WTC11 (cell line): ENCODE data around the gene GLCCI1. TPM values are rescaled to one million over a fixed set of nuclear protein-coding genes. Genes with fewer than 3 reads are reported as not detected.

ENCODE experiments used
- ATAC-seq: fragments of 200-7000 bp; cut with Tn5 transposase; 2 replicates; pipeline ENCODE4 v1.10.0; 2021; ENCODE audit warnings: mild to moderate bottlenecking, moderate library complexity
- CTCF ChIA-PET: fragments of 300-600 bp; sonication (Branson Sonifier 250); formaldehyde crosslinking; loops from one replicate; lab custom pipeline; 2021; ENCODE audit warnings: antibody characterized with exemption; lab: Charles Lee
- POLR2A ChIA-PET: fragments of 350-600 bp; sonication (Branson Sonifier 250); formaldehyde crosslinking; loops from one replicate; lab custom pipeline; 2021; ENCODE audit warnings: antibody characterized with exemption; lab: Charles Lee
- DNase-seq: peaks from one replicate; pipeline ENCODE4 v3.0.0; 2021; ENCODE audit warnings: low spot score
- H3K27ac Mint-ChIP-seq: 2 replicates; pipeline ENCODE4 v1.8.0; 2021; ENCODE audit warnings: mixed read lengths
- H3K27me3 Mint-ChIP-seq: 2 replicates; pipeline ENCODE4 v1.8.0; 2021; ENCODE audit warnings: low read depth, mild to moderate bottlenecking, moderate library complexity, mixed read lengths
- H3K36me3 Mint-ChIP-seq: 2 replicates; pipeline ENCODE4 v1.8.0; 2021; ENCODE audit warnings: mixed read lengths
- H3K4me1 Mint-ChIP-seq: 2 replicates; pipeline ENCODE4 v1.8.0; 2022; ENCODE audit warnings: mixed read lengths
- H3K4me3 Mint-ChIP-seq: 2 replicates; pipeline ENCODE4 v1.8.0; 2021; ENCODE audit warnings: mild to moderate bottlenecking, moderate library complexity, mixed read lengths
- H3K9me3 Mint-ChIP-seq: 2 replicates; pipeline ENCODE4 v1.8.0; 2021; ENCODE audit warnings: mixed read lengths
- ATF1 ChIP-seq: sonication (generic); formaldehyde crosslinking; IDR thresholded peaks from 2 replicates; pipeline ENCODE4 v1.8.1; 2023; ENCODE audit warnings: mild to moderate bottlenecking, moderate library complexity, missing genetic modification reagents
- CREB1 ChIP-seq: sonication (generic); formaldehyde crosslinking; IDR thresholded peaks from 2 replicates; pipeline ENCODE4 v1.8.0; 2023; ENCODE audit warnings: mild to moderate bottlenecking, missing genetic modification reagents
- FOXJ3 ChIP-seq: sonication (generic); formaldehyde crosslinking; IDR thresholded peaks from 2 replicates; pipeline ENCODE4 v1.9.0; 2021; ENCODE audit warnings: missing genetic modification reagents, mild to moderate bottlenecking, borderline replicate concordance
- GRHL2 ChIP-seq: fragments of 250-450 bp; sonication (Bioruptor Pico); IDR thresholded peaks from 2 replicates; pipeline ENCODE4 v1.8.0; 2022; ENCODE audit warnings: mild to moderate bottlenecking, moderate library complexity; ENCODE audit not compliant: insufficient replicate concordance, severe bottlenecking
- HMGA2 ChIP-seq: fragments of 250-450 bp; sonication (Bioruptor Pico); IDR thresholded peaks from 2 replicates; pipeline ENCODE4 v1.4.0; 2021; ENCODE audit warnings: mild to moderate bottlenecking, moderate library complexity
- JAZF1 ChIP-seq: fragments of 250-450 bp; sonication (Bioruptor Pico); IDR thresholded peaks from 2 replicates; pipeline ENCODE4 v1.9.0; 2021; ENCODE audit warnings: moderate library complexity, mild to moderate bottlenecking, inconsistent platforms
- NR3C1 ChIP-seq: sonication (generic); formaldehyde crosslinking; conservative IDR thresholded peaks from 2 replicates; pipeline ENCODE4 v1.8.1; 2023; ENCODE audit warnings: low read depth, mild to moderate bottlenecking, missing genetic modification reagents
- SOX15 ChIP-seq: fragments of 250-450 bp; sonication (Bioruptor Pico); IDR thresholded peaks from 2 replicates; pipeline ENCODE4 v1.9.0; 2021; ENCODE audit warnings: mild to moderate bottlenecking
- TEAD1 ChIP-seq: sonication (generic); formaldehyde crosslinking; IDR thresholded peaks from 2 replicates; pipeline ENCODE4 v1.8.0; 2022; ENCODE audit warnings: mild to moderate bottlenecking, missing genetic modification reagents
- ZNF121 ChIP-seq: sonication (generic); formaldehyde crosslinking; IDR thresholded peaks from 2 replicates; pipeline ENCODE4 v1.8.0; 2023; ENCODE audit warnings: missing genetic modification reagents
- ZNF317 ChIP-seq: sonication (generic); formaldehyde crosslinking; IDR thresholded peaks from 2 replicates; pipeline ENCODE4 v1.8.1; 2023; ENCODE audit warnings: low read depth, mild to moderate bottlenecking, moderate library complexity, missing genetic modification reagents, borderline replicate concordance
- ZNF423 ChIP-seq: fragments of 250-450 bp; sonication (Bioruptor Pico); IDR thresholded peaks from 2 replicates; pipeline ENCODE4 v2.1.2; 2022; ENCODE audit warnings: mild to moderate bottlenecking, moderate library complexity
- ZNF671 ChIP-seq: fragments of 250-450 bp; sonication (Bioruptor Pico); IDR thresholded peaks from 2 replicates; pipeline ENCODE4 v1.8.0; 2021; ENCODE audit warnings: mild to moderate bottlenecking
- total RNA-seq: library from RNA; stranded (reverse); gene quantifications from 3 replicates; pipeline ENCODE4 v1.2.3, GENCODE V29; 2021
- TF ChIP-seq, protein P1 (sequence below): sonication (generic); formaldehyde crosslinking; IDR thresholded peaks from 2 replicates; pipeline ENCODE4 v1.8.1; 2023; ENCODE audit warnings: mild to moderate bottlenecking, missing genetic modification reagents
- TF ChIP-seq, protein P2 (sequence below): fragments of 250-450 bp; sonication (Bioruptor Pico); IDR thresholded peaks from 2 replicates; pipeline ENCODE4 v1.9.0; 2021; ENCODE audit warnings: mild to moderate bottlenecking, borderline replicate concordance
- TF ChIP-seq, protein P3 (sequence below): fragments of 200-600 bp; IDR thresholded peaks from 2 replicates; pipeline ENCODE4 v1.8.0; 2022; ENCODE audit warnings: antibody characterized with exemption
- TF ChIP-seq, protein P4 (sequence below): fragments of 250-450 bp; sonication (Bioruptor Pico); IDR thresholded peaks from 2 replicates; pipeline ENCODE4 v1.9.0; 2021; ENCODE audit warnings: mild to moderate bottlenecking
- TF ChIP-seq, protein P5 (sequence below): sonication (generic); formaldehyde crosslinking; IDR thresholded peaks from 2 replicates; pipeline ENCODE4 v1.8.0; 2023; ENCODE audit warnings: missing genetic modification reagents

Gene GLCCI1
- total RNA-seq, 1 experiment from 2014 or later: 23.8 TPM

DNA sequence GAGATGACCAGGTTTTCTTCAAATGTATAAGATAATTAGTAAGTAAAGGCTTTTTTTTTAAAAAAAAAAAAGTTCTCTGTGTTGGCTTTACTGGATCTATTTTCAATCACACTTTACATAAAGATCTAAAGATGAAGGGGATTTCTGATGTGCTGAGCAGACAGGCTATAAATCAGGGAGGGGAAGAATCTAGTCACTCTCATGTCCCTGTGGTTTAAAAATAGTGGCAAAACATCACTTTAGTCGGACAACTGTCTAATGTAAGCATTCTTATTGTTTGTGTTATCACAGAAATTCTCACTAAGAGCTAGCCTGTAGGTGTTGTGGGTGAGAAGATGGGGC lies 160.7 kb downstream of the GLCCI1 start (continued):
- TF ChIP-seq, protein P1, sequence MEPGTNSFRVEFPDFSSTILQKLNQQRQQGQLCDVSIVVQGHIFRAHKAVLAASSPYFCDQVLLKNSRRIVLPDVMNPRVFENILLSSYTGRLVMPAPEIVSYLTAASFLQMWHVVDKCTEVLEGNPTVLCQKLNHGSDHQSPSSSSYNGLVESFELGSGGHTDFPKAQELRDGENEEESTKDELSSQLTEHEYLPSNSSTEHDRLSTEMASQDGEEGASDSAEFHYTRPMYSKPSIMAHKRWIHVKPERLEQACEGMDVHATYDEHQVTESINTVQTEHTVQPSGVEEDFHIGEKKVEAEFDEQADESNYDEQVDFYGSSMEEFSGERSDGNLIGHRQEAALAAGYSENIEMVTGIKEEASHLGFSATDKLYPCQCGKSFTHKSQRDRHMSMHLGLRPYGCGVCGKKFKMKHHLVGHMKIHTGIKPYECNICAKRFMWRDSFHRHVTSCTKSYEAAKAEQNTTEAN (CRISPR knock-in tag): no peak
- no peak for TF ChIP-seq CREB1 (CRISPR knock-in tag)
- TF ChIP-seq, protein P2, sequence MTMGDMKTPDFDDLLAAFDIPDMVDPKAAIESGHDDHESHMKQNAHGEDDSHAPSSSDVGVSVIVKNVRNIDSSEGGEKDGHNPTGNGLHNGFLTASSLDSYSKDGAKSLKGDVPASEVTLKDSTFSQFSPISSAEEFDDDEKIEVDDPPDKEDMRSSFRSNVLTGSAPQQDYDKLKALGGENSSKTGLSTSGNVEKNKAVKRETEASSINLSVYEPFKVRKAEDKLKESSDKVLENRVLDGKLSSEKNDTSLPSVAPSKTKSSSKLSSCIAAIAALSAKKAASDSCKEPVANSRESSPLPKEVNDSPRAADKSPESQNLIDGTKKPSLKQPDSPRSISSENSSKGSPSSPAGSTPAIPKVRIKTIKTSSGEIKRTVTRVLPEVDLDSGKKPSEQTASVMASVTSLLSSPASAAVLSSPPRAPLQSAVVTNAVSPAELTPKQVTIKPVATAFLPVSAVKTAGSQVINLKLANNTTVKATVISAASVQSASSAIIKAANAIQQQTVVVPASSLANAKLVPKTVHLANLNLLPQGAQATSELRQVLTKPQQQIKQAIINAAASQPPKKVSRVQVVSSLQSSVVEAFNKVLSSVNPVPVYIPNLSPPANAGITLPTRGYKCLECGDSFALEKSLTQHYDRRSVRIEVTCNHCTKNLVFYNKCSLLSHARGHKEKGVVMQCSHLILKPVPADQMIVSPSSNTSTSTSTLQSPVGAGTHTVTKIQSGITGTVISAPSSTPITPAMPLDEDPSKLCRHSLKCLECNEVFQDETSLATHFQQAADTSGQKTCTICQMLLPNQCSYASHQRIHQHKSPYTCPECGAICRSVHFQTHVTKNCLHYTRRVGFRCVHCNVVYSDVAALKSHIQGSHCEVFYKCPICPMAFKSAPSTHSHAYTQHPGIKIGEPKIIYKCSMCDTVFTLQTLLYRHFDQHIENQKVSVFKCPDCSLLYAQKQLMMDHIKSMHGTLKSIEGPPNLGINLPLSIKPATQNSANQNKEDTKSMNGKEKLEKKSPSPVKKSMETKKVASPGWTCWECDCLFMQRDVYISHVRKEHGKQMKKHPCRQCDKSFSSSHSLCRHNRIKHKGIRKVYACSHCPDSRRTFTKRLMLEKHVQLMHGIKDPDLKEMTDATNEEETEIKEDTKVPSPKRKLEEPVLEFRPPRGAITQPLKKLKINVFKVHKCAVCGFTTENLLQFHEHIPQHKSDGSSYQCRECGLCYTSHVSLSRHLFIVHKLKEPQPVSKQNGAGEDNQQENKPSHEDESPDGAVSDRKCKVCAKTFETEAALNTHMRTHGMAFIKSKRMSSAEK: no peak

DNA sequence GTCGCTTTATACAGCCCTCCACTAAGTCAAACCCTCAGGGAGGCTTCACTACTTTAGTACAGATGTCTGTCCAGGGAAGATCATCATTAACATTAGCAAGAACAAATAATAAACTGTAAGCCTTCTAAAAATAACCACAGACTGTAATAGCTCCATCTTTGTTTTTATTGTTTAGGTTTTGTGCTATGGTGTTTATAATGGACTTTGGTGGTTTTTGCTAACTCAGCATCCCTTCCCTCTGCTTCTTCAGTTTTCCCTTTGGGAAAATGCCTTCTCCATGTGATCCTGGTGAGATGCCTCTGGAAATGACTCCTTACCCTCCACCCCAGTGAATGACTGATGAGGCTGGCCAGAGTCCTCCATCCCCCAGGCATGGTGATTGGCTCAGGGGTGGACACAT lies 162.1 kb downstream of the GLCCI1 start:
- ChIA-PET POLR2A (no interaction called here), CTCF (no interaction called here)
- TF ChIP-seq, protein P3, sequence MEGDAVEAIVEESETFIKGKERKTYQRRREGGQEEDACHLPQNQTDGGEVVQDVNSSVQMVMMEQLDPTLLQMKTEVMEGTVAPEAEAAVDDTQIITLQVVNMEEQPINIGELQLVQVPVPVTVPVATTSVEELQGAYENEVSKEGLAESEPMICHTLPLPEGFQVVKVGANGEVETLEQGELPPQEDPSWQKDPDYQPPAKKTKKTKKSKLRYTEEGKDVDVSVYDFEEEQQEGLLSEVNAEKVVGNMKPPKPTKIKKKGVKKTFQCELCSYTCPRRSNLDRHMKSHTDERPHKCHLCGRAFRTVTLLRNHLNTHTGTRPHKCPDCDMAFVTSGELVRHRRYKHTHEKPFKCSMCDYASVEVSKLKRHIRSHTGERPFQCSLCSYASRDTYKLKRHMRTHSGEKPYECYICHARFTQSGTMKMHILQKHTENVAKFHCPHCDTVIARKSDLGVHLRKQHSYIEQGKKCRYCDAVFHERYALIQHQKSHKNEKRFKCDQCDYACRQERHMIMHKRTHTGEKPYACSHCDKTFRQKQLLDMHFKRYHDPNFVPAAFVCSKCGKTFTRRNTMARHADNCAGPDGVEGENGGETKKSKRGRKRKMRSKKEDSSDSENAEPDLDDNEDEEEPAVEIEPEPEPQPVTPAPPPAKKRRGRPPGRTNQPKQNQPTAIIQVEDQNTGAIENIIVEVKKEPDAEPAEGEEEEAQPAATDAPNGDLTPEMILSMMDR: no peak
- TF ChIP-seq NR3C1 (CRISPR knock-in tag): no peak
- TF ChIP-seq FOXJ3: no peak
- no peak for TF ChIP-seq GRHL2
- Mint-ChIP-seq H3K4me1 (peaks cover 4% of the 10 kb centered on the region), H3K9me3 (no peaks in the 10 kb centered on the region), H3K27ac (no peak overlapping the region), H3K36me3 (0 out of 2 replicates have a peak, but pooled peaks cover 4% of the 10 kb centered on the region), H3K4me3 (no peak overlapping the region), H3K27me3 (no peaks in the 10 kb centered on the region)
- ATAC-seq (no peak), DNase-seq (no peak)

DNA sequence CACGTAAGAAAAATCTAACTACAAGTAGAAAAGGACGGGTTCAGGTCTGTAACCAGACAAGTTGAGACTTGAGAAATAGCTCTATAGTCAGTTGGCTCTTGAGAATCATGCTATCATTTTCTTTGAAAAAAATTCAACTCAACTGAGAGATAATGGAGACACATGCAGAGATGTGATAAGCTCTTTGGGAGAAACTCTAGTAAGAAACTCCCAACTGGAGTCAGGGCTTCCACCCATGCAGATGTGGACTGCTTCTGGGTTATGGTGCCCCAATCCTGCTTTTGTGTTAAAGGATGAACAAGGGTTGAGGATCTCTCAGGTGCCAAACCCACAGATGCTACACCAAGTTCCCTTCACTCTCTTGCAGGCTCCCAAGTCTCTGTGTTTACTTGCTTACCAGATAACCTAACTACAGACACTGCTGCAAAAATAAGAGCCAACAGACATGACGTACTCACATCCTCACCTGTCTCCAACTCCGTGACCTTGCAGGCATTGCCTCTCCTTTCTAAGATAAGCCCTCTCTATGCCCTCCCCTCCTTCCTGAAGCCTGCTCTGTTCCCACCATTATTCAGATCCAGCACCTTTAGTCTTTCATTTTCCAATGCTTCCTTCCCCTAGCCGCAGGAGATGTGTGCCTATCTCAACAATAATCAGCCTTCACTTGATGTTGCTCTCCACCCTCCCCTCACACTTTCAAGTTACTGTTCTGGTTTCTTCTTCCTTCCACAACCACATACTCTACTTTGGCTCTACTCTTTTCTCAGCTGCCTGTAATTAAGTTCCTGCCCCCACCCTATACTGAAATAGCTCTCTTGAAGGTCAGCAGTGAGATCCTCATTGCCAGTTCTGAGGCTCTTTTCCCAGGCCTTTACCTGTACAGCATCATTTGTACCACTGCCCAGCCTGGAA lies 163.4 kb downstream of the GLCCI1 start:
- DNase-seq (no peak), ATAC-seq (no peak)
- no peaks in the 10 kb centered on the region for H3K27me3 Mint-ChIP-seq
- 0 out of 2 replicates have a peak, but pooled peaks cover 4% of the 10 kb centered on the region for H3K36me3 Mint-ChIP-seq
- H3K4me1 Mint-ChIP-seq: no peaks in the 10 kb centered on the region
- CTCF ChIA-PET: no interaction called here
- no peak overlapping the region for H3K4me3 Mint-ChIP-seq
- POLR2A ChIA-PET: no interaction called here
- no peak overlapping the region for H3K27ac Mint-ChIP-seq
- no peaks in the 10 kb centered on the region for H3K9me3 Mint-ChIP-seq
- no peak for TF ChIP-seq ZNF423 (CRISPR knock-in tag)
- TF ChIP-seq ZNF121 (CRISPR knock-in tag): no peak
- TF ChIP-seq TEAD1 (CRISPR knock-in tag): no peak
- no peak for TF ChIP-seq ZNF317 (CRISPR knock-in tag)
- TF ChIP-seq ATF1 (CRISPR knock-in tag): no peak
- TF ChIP-seq HMGA2 (CRISPR knock-in tag): no peak
- TF ChIP-seq JAZF1 (CRISPR knock-in tag): no peak
- TF ChIP-seq, protein P4, sequence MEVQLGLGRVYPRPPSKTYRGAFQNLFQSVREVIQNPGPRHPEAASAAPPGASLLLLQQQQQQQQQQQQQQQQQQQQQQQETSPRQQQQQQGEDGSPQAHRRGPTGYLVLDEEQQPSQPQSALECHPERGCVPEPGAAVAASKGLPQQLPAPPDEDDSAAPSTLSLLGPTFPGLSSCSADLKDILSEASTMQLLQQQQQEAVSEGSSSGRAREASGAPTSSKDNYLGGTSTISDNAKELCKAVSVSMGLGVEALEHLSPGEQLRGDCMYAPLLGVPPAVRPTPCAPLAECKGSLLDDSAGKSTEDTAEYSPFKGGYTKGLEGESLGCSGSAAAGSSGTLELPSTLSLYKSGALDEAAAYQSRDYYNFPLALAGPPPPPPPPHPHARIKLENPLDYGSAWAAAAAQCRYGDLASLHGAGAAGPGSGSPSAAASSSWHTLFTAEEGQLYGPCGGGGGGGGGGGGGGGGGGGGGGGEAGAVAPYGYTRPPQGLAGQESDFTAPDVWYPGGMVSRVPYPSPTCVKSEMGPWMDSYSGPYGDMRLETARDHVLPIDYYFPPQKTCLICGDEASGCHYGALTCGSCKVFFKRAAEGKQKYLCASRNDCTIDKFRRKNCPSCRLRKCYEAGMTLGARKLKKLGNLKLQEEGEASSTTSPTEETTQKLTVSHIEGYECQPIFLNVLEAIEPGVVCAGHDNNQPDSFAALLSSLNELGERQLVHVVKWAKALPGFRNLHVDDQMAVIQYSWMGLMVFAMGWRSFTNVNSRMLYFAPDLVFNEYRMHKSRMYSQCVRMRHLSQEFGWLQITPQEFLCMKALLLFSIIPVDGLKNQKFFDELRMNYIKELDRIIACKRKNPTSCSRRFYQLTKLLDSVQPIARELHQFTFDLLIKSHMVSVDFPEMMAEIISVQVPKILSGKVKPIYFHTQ (CRISPR knock-in tag): no peak
- TF ChIP-seq, protein P5, sequence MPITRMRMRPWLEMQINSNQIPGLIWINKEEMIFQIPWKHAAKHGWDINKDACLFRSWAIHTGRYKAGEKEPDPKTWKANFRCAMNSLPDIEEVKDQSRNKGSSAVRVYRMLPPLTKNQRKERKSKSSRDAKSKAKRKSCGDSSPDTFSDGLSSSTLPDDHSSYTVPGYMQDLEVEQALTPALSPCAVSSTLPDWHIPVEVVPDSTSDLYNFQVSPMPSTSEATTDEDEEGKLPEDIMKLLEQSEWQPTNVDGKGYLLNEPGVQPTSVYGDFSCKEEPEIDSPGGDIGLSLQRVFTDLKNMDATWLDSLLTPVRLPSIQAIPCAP (CRISPR knock-in tag): no peak
- no peak for TF ChIP-seq SOX15 (CRISPR knock-in tag)
- no peak for TF ChIP-seq ZNF671
